Prostate gland (tissue), 2 donors: ENCODE data around the gene ADAMTS17.

ENCODE experiments used
- CTCF ChIP-seq, 4 experiments: fragments of 200-600 bp in 2 of 4; fragments of 450-650 bp in 2 of 4; sonication (generic) in 2 of 4; IDR thresholded peaks; 1 replicate in 3 of 4; 2 replicates in 1 of 4; pipeline ENCODE4 v1.5.1; 2016 to 2019; ENCODE audit warnings: antibody characterized with exemption in 4 of 4, mild to moderate bottlenecking in 2 of 4, moderate library complexity in 2 of 4
- POLR2A ChIP-seq: fragments of 450-650 bp; IDR thresholded peaks from one replicate; pipeline ENCODE4 v1.6.1; 2016; ENCODE audit warnings: antibody characterized with exemption, mild to moderate bottlenecking
- POLR2AphosphoS5 ChIP-seq: sonication (generic); formaldehyde crosslinking; IDR thresholded peaks from one replicate; pipeline ENCODE4 v1.6.1; 2017; ENCODE audit warnings: antibody characterized with exemption

- no peak for TF ChIP-seq CTCF (IDR thresholded peaks at IDR 0.05)
- no peak for TF ChIP-seq POLR2AphosphoS5
- no peak for TF ChIP-seq POLR2A
Measured at GRCh38 chr15:100241572-100242482, 99.9 kb downstream of the ADAMTS17 start.
